Neuronal stem cell (in vitro differentiated cells): Measurements from ENCODE around the gene SMTN.
"Not testable (repeated sequence)": the region's sequence is repeated elsewhere in the genome, so short reads cannot be mapped to it uniquely, and the experiment has no call there.

Experiments
- DNase-seq: peaks from one replicate; pipeline ENCODE4 v3.0.0-alpha.2; 2013; ENCODE audit warnings: low spot score
- H2AFZ ChIP-seq: one replicate; pipeline ENCODE4 v1.6.1; 2013; ENCODE audit warnings: mild to moderate bottlenecking, low read length, inconsistent platforms
- H2AK5ac ChIP-seq: 2 replicates; pipeline ENCODE4 v1.6.1; 2013; ENCODE audit warnings: low read depth, mild to moderate bottlenecking, inconsistent platforms, low read length, moderate library complexity, mixed read lengths
- H2BK120ac ChIP-seq: 2 replicates; pipeline ENCODE4 v1.6.1; 2013; ENCODE audit warnings: low read depth, mild to moderate bottlenecking, inconsistent platforms, low read length, moderate library complexity, mixed read lengths
- H2BK12ac ChIP-seq: one replicate; pipeline ENCODE4 v1.6.1; 2013; ENCODE audit warnings: low read length, inconsistent platforms
- H2BK15ac ChIP-seq: 2 replicates; pipeline ENCODE4 v1.6.1; 2013; ENCODE audit warnings: mild to moderate bottlenecking, low read length, inconsistent platforms, mixed read lengths
- H2BK5ac ChIP-seq: one replicate; pipeline ENCODE4 v1.6.1; 2013; ENCODE audit warnings: inconsistent platforms, mild to moderate bottlenecking, low read length, moderate library complexity
- H3K14ac ChIP-seq: one replicate; pipeline ENCODE4 v1.6.1; 2013; ENCODE audit warnings: low read length, inconsistent platforms
- H3K18ac ChIP-seq: 2 replicates; pipeline ENCODE4 v1.6.1; 2013; ENCODE audit warnings: low read length, inconsistent platforms
- H3K23ac ChIP-seq: 2 replicates; pipeline ENCODE4 v1.6.1; 2013; ENCODE audit warnings: low read depth, mild to moderate bottlenecking, mixed read lengths, low read length, inconsistent platforms; ENCODE audit not compliant: poor library complexity
- H3K27ac ChIP-seq: replicated peaks from 3 replicates; pipeline ENCODE4 v1.5.1; 2013; ENCODE audit warnings: low read length, inconsistent platforms
- H3K27me3 ChIP-seq, 3 experiments: 2 replicates each; pipeline ENCODE4 v1.6.1; 2013; ENCODE audit warnings: low read length in 3 of 3, mild to moderate bottlenecking in 2 of 3, inconsistent platforms in 1 of 3, low read depth in 1 of 3, mixed read lengths in 1 of 3, moderate library complexity in 1 of 3; ENCODE audit not compliant: control insufficient read depth in 3 of 3, insufficient read depth in 3 of 3
- H3K36me3 ChIP-seq, 2 donors: replicated peaks in 1 of 2; 2 replicates each; pipeline ENCODE4 v1.6.1; 2013; ENCODE audit warnings: low read length in 2 of 2; ENCODE audit not compliant: control insufficient read depth in 2 of 2, insufficient read depth in 2 of 2
- H3K4ac ChIP-seq: 2 replicates; pipeline ENCODE4 v1.6.1; 2013; ENCODE audit warnings: inconsistent platforms, mild to moderate bottlenecking, low read length, moderate library complexity
- H3K4me1 ChIP-seq, 2 donors: 1 replicate in 1 of 2; 2 replicates in 1 of 2; pipeline ENCODE4 v1.6.1; 2013; ENCODE audit warnings: low read length in 2 of 2, low read depth in 1 of 2; ENCODE audit not compliant: control insufficient read depth in 2 of 2, insufficient read depth in 1 of 2
- H3K4me2 ChIP-seq: one replicate; pipeline ENCODE4 v1.6.1; 2013; ENCODE audit warnings: mild to moderate bottlenecking, low read length, inconsistent platforms; ENCODE audit not compliant: insufficient read depth, poor library complexity, severe bottlenecking
- H3K4me3 ChIP-seq, 2 donors: 2 replicates each; pipeline ENCODE4 v1.5.1; 2013; ENCODE audit warnings: low read length in 2 of 2, mild to moderate bottlenecking in 2 of 2, inconsistent platforms in 1 of 2, moderate library complexity in 1 of 2
- H3K79me1 ChIP-seq: one replicate; pipeline ENCODE4 v1.6.1; 2013; ENCODE audit warnings: low read depth, mild to moderate bottlenecking, inconsistent platforms, low read length, moderate library complexity
- H3K9ac ChIP-seq: one replicate; pipeline ENCODE4 v1.6.1; 2013; ENCODE audit warnings: mild to moderate bottlenecking, low read depth, low read length, inconsistent platforms; ENCODE audit not compliant: poor library complexity
- H3K9me3 ChIP-seq, 2 donors: replicated peaks in 1 of 2; 2 replicates each; pipeline versions ENCODE3 to v1.6.1; 2013; ENCODE audit warnings: low read length in 2 of 2, mild to moderate bottlenecking in 2 of 2, inconsistent platforms in 1 of 2, low read depth in 1 of 2, mixed read lengths in 1 of 2, moderate library complexity in 1 of 2; ENCODE audit not compliant: control insufficient read depth in 2 of 2, insufficient read depth in 1 of 2
- H4K8ac ChIP-seq: one replicate; pipeline ENCODE4 v1.6.1; 2013; ENCODE audit warnings: low read depth, mild to moderate bottlenecking, inconsistent platforms, low read length, moderate library complexity
- H4K91ac ChIP-seq: one replicate; pipeline ENCODE4 v1.6.1; 2013; ENCODE audit warnings: low read length, low read depth, mild to moderate bottlenecking, inconsistent platforms; ENCODE audit not compliant: poor library complexity
- WGBS, 2 donors: extraction: QIAGEN DNeasy Blood & Tissue Kit; methylation state at CpG; one replicate each; pipeline ENCODE4 v1.1.7; 2013; ENCODE audit warnings: missing lambda C conversion rate in 2 of 2, mixed read lengths in 1 of 2; ENCODE audit not compliant: insufficient read length in 2 of 2, insufficient replicate concordance in 1 of 2; ENCODE audit errors: extremely low coverage in 2 of 2; 5-methylcytosine and 5-hydroxymethylcytosine counted together

SMTN gene

GRCh38 chr22:31064369-31064768 is 16.7 kb upstream of the SMTN start:
- Histone ChIP-seq H3K14ac (no peak overlapping the region), H2AK5ac (no peak overlapping the region), H4K91ac (no peak overlapping the region), H3K27ac (no peak overlapping the region), H3K4me1 (no peaks in the 10 kb centered on the region), H3K18ac (no peak overlapping the region), H3K9ac (no peak overlapping the region), H3K23ac (no peak overlapping the region), H3K27me3 (no peaks in the 10 kb centered on the region), H3K9me3 (no peaks in the 10 kb centered on the region), H3K79me1 (no peaks in the 10 kb centered on the region), H2BK120ac (no peak overlapping the region), H2BK5ac (no peak overlapping the region), H4K8ac (no peak overlapping the region), H3K4ac (no peak overlapping the region), H3K36me3 (no peaks in the 10 kb centered on the region), H2BK15ac (no peak overlapping the region), H2BK12ac (no peak overlapping the region), H2AFZ (peak overlapping the region; percentile 75), H3K4me3 (peak overlapping the region in 1 of 2 donors; percentile 24), H3K4me2 (no peak overlapping the region)
- no CpG with 5 or more reads among the region's 6 CpGs for WGBS, 2 donors
- DNase-seq: no peak

GRCh38 chr22:31068970-31069369 is 12.1 kb upstream of the SMTN start:
- Histone ChIP-seq H3K4ac (no peak overlapping the region), H3K36me3 (no peaks in the 10 kb centered on the region), H2BK12ac (no peak overlapping the region), H2AFZ (no peak overlapping the region), H3K23ac (no peak overlapping the region), H3K4me2 (no peak overlapping the region), H3K27me3 (no peaks in the 10 kb centered on the region), H3K14ac (no peak overlapping the region), H3K18ac (no peak overlapping the region), H4K91ac (no peak overlapping the region), H3K9ac (no peak overlapping the region), H2BK120ac (no peak overlapping the region), H3K79me1 (no peaks in the 10 kb centered on the region), H4K8ac (no peak overlapping the region), H3K9me3 (no peaks in the 10 kb centered on the region), H3K4me1 (no peaks in the 10 kb centered on the region), H3K27ac (no peak overlapping the region), H3K4me3 (no peak overlapping the region), H2BK5ac (no peak overlapping the region), H2BK15ac (no peak overlapping the region), H2AK5ac (no peak overlapping the region)
- no CpG with 5 or more reads among the region's 11 CpGs for WGBS, 2 donors
- no peak for DNase-seq

- not testable (repeated sequence) for H2AK5ac ChIP-seq, H3K9ac ChIP-seq, H3K36me3 ChIP-seq, H3K79me1 ChIP-seq, H3K27me3 ChIP-seq, H3K9me3 ChIP-seq, H3K14ac ChIP-seq, H3K4me1 ChIP-seq, H3K27ac ChIP-seq, H2BK5ac ChIP-seq, DNase-seq, H2BK120ac ChIP-seq, H4K8ac ChIP-seq, H2AFZ ChIP-seq, H3K4me2 ChIP-seq, H2BK12ac ChIP-seq, H3K4ac ChIP-seq, H4K91ac ChIP-seq
- H3K23ac ChIP-seq: peak overlapping the region; percentile 81
- peak overlapping the region in 1 of 2 donors; percentile 47 for H3K4me3 ChIP-seq
- WGBS, 2 donors: no CpG with 5 or more reads among the region's 6 CpGs
- H3K18ac ChIP-seq: peak overlapping the region; percentile 46
- peak overlapping the region; percentile 63 for H2BK15ac ChIP-seq
These were observed 11.3 kb upstream of the SMTN start for GRCh38 chr22:31069691-31070314.

- WGBS, 2 donors: no CpG with 5 or more reads among the region's 9 CpGs
- not testable (repeated sequence) for H2BK120ac ChIP-seq, DNase-seq, H3K4ac ChIP-seq, H2AFZ ChIP-seq, H4K8ac ChIP-seq, H3K18ac ChIP-seq, H3K79me1 ChIP-seq, H2BK15ac ChIP-seq, H3K27ac ChIP-seq, H3K36me3 ChIP-seq, H3K4me2 ChIP-seq, H3K9ac ChIP-seq, H3K14ac ChIP-seq, H3K27me3 ChIP-seq, H3K4me3 ChIP-seq, H3K9me3 ChIP-seq, H4K91ac ChIP-seq, H2BK12ac ChIP-seq, H3K4me1 ChIP-seq, H2BK5ac ChIP-seq, H2AK5ac ChIP-seq, H3K23ac ChIP-seq
These were observed 8.0 kb upstream of the SMTN start for GRCh38 chr22:31073125-31073524.
